Measurements from ENCODE around the gene SHISA6. TPM values are rescaled to one million over a fixed set of nuclear protein-coding genes. Genes with fewer than 3 reads are reported as not detected.

The SHISA6 gene
- polyA plus RNA-seq, 1 of the 3 experiments (the other 2 are of a cell fraction): not detected

DNA sequence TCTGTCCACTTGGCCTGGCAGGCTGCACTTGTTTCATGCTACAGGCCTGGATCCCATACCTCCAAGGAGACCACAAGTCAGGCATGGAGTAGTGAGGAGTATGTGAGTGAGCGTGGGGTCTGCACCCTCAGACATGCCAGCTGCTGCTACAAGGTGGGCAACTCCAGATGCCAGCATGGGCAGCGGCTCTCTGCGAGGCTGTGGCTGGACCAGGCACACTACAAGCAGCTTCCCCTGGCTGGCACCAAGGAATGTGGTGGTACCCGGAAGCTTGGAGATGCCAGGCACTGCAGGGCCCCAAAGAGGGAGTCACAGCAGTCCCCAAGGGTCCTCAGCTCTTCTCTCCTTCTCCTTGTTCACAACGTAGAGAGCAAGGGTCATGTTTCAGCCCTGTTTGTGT lies 341.2 kb downstream of the SHISA6 start:
- ChIA-PET CTCF (interaction anchor here (1.0 to 1.3 kb wide), 2 partner anchors 55 to 62 kb away, joined by 3 to 5 read pairs; no protein-coding TSS in a partner anchor), POLR2A (no interaction called here)
- DNase-seq: no peak
- H2AFZ ChIP-seq (ENCODE audit: low read depth): no peak overlapping the region
- no peak overlapping the region for H3K27ac ChIP-seq (ENCODE audit: low read depth in 2 of 2, low read length in 1 of 2)
- H3K9me2 ChIP-seq: no peaks in the 10 kb centered on the region
- H3K4me1 ChIP-seq (ENCODE audit: control insufficient read depth in 1 of 2, insufficient read depth in 2 of 2, low read depth in 1 of 2, low read length in 1 of 2): no peaks in the 10 kb centered on the region
- H3K36me3 ChIP-seq (replicated peaks in 1 of 2; ENCODE audit: control insufficient read depth in 1 of 2, insufficient read depth in 2 of 2, low read length in 1 of 2): no peaks in the 10 kb centered on the region
- H4K20me1 ChIP-seq (ENCODE audit: insufficient read depth): no peaks in the 10 kb centered on the region
- H3K79me2 ChIP-seq (ENCODE audit: insufficient read depth): no peaks in the 10 kb centered on the region
- H3K9ac ChIP-seq: no peak overlapping the region
- WGBS (ENCODE audit: low lambda C conversion rate): 10% methylated on average over 2 of the region's 5 CpGs
- H3K4me3 ChIP-seq (ENCODE audit: low read depth in 2 of 2, low read length in 1 of 2): no peak overlapping the region
- no peak overlapping the region for H3K4me2 ChIP-seq
- no peaks in the 10 kb centered on the region for H3K27me3 ChIP-seq (ENCODE audit: insufficient read depth)
- no peak for TF ChIP-seq GATA2 (CRISPR knock-in tag; IDR thresholded peaks at IDR 0.05)
- no peak for TF ChIP-seq PBX3 (IDR thresholded peaks at IDR 0.05)
- no peak for TF ChIP-seq SIN3A (IDR thresholded peaks at IDR 0.05; ENCODE audit: borderline replicate concordance, low read depth, low read length)
- no peak for TF ChIP-seq RCOR1 (IDR thresholded peaks at IDR 0.05; ENCODE audit: low read length)
- TF ChIP-seq YY1 (IDR thresholded peaks at IDR 0.05; ENCODE audit: low read depth): no peak
- TF ChIP-seq FOXM1 (IDR thresholded peaks at IDR 0.05; ENCODE audit: low read depth): no peak
- no peak for TF ChIP-seq USF2 (IDR thresholded peaks at IDR 0.05; ENCODE audit: borderline replicate concordance, low read depth, low read length)
- no peak for TF ChIP-seq TCF12 (IDR thresholded peaks at IDR 0.05)
- TF ChIP-seq RXRA (IDR thresholded peaks at IDR 0.05; ENCODE audit: borderline replicate concordance, low read depth): no peak
- TF ChIP-seq JUND (IDR thresholded peaks at IDR 0.05): no peak
- no peak for TF ChIP-seq CHD2 (IDR thresholded peaks at IDR 0.05; ENCODE audit: low read length, partially characterized antibody)
- TF ChIP-seq NRF1 (IDR thresholded peaks at IDR 0.05; ENCODE audit: low read depth, low read length): no peak
- no peak for TF ChIP-seq ELF1 (IDR thresholded peaks at IDR 0.05)
- no peak for TF ChIP-seq EZH2phosphoT487 (IDR thresholded peaks at IDR 0.05; ENCODE audit: borderline replicate concordance, low read depth)
- no peak for TF ChIP-seq TEAD4 (IDR thresholded peaks at IDR 0.05; ENCODE audit: borderline replicate concordance, insufficient read depth)
- TF ChIP-seq NFIC (IDR thresholded peaks at IDR 0.05; ENCODE audit: borderline replicate concordance): no peak
- TF ChIP-seq POLR2AphosphoS5 (IDR thresholded peaks at IDR 0.05; ENCODE audit: low read depth, low read length): no peak
- no peaks in the 10 kb centered on the region for H3K9me3 ChIP-seq
- H3F3A ChIP-seq (replicated peaks; ENCODE audit: insufficient read depth): no peaks in the 10 kb centered on the region

GRCh38 chr17:11583306-11583992 lies 342.4 kb downstream of the SHISA6 start:
- H3K9ac ChIP-seq: no peak overlapping the region
- TF ChIP-seq ELF1 (IDR thresholded peaks at IDR 0.05): no peak
- no peak for TF ChIP-seq NFIC (IDR thresholded peaks at IDR 0.05; ENCODE audit: borderline replicate concordance)
- no peak for TF ChIP-seq RFX5 (IDR thresholded peaks at IDR 0.05; ENCODE audit: low read length)
- no peak for TF ChIP-seq SMC3 (IDR thresholded peaks at IDR 0.05; ENCODE audit: low read depth, low read length)
- no peak for TF ChIP-seq MAX (IDR thresholded peaks at IDR 0.05; ENCODE audit: low read depth)
- no peak for TF ChIP-seq USF2 (IDR thresholded peaks at IDR 0.05; ENCODE audit: borderline replicate concordance, low read depth, low read length)
- TF ChIP-seq TCF12 (IDR thresholded peaks at IDR 0.05): no peak
- no peak overlapping the region for H3K4me3 ChIP-seq (ENCODE audit: low read depth in 2 of 2, low read length in 1 of 2)
- no peaks in the 10 kb centered on the region for H3K27me3 ChIP-seq (ENCODE audit: insufficient read depth)
- H4K20me1 ChIP-seq (ENCODE audit: insufficient read depth): no peaks in the 10 kb centered on the region
- no peak overlapping the region for H2AFZ ChIP-seq (ENCODE audit: low read depth)
- H3K27ac ChIP-seq (ENCODE audit: low read depth in 2 of 2, low read length in 1 of 2): no peak overlapping the region
- H3K4me1 ChIP-seq (ENCODE audit: control insufficient read depth in 1 of 2, insufficient read depth in 2 of 2, low read depth in 1 of 2, low read length in 1 of 2): no peaks in the 10 kb centered on the region
- H3K36me3 ChIP-seq (replicated peaks in 1 of 2; ENCODE audit: control insufficient read depth in 1 of 2, insufficient read depth in 2 of 2, low read length in 1 of 2): no peaks in the 10 kb centered on the region
- H3F3A ChIP-seq (replicated peaks; ENCODE audit: insufficient read depth): no peaks in the 10 kb centered on the region
- H3K9me3 ChIP-seq: no peaks in the 10 kb centered on the region
- no peak overlapping the region for H3K4me2 ChIP-seq
- no peak for DNase-seq
- ChIA-PET CTCF (interaction anchor here (1.1 kb wide), 1 partner anchor 39 kb away, joined by 3 read pairs; no protein-coding TSS in a partner anchor), POLR2A (no interaction called here)
- H3K79me2 ChIP-seq (ENCODE audit: insufficient read depth): no peaks in the 10 kb centered on the region
- 11% methylated on average over 3 of the region's 9 CpGs for WGBS (ENCODE audit: low lambda C conversion rate)
- no peaks in the 10 kb centered on the region for H3K9me2 ChIP-seq

Measured in SK-N-SH (cell line).